Keratinocyte (primary cell): ENCODE data around the gene CPNE1. TPM values are rescaled to one million over a fixed set of nuclear protein-coding genes. Genes with fewer than 3 reads are reported as not detected.

Source experiments
- DNase-seq: peaks from one replicate; pipeline ENCODE4 v3.0.0-alpha.2; 2011; ENCODE audit warnings: low read depth, missing footprints, low spot score
- FAIRE-seq: peaks from 2 replicates; lab custom pipeline; 2011; peaks lifted over from hg19 to GRCh38; lab: Jason Lieb, UNC
- H2AFZ ChIP-seq: 2 replicates; pipeline ENCODE4 v1.6.0; 2012; ENCODE audit warnings: low read length, control low read depth, inconsistent platforms; ENCODE audit not compliant: control insufficient read depth
- H3K27ac ChIP-seq: 2 replicates; pipeline ENCODE4 v1.5.1; 2011; ENCODE audit warnings: low read length; ENCODE audit not compliant: control insufficient read depth, insufficient read depth
- H3K27me3 ChIP-seq: 3 replicates; pipeline ENCODE4 v1.6.0; 2011; ENCODE audit warnings: low read length; ENCODE audit not compliant: control insufficient read depth, insufficient read depth; ENCODE audit errors: extremely low read depth
- H3K36me3 ChIP-seq, 2 experiments: 2 replicates in 1 of 2; 3 replicates in 1 of 2; pipeline ENCODE4 v1.5.1; 2011; ENCODE audit warnings: low read length in 2 of 2, mild to moderate bottlenecking in 1 of 2; ENCODE audit not compliant: control insufficient read depth in 2 of 2, insufficient read depth in 2 of 2; ENCODE audit errors: extremely low read depth in 1 of 2
- H3K4me1 ChIP-seq: 3 replicates; pipeline ENCODE4 v1.5.1; 2011; ENCODE audit warnings: low read length; ENCODE audit not compliant: control insufficient read depth, insufficient read depth; ENCODE audit errors: extremely low read depth
- H3K4me2 ChIP-seq: 3 replicates; pipeline ENCODE4 v1.6.0; 2011; ENCODE audit warnings: low read depth, low read length; ENCODE audit not compliant: control insufficient read depth, insufficient read depth; ENCODE audit errors: extremely low read depth
- H3K4me3 ChIP-seq, 3 experiments: fragments of 200-600 bp in 1 of 3; sonication (generic) in 1 of 3; 2 replicates in 2 of 3; 3 replicates in 1 of 3; pipeline ENCODE4 v1.5.1; 2011 to 2016; ENCODE audit warnings: low read length in 3 of 3, mild to moderate bottlenecking in 3 of 3, control low read depth in 2 of 3, inconsistent platforms in 1 of 3, low read depth in 1 of 3, mixed read lengths in 1 of 3, mixed run types in 1 of 3, moderate library complexity in 1 of 3; ENCODE audit not compliant: control insufficient read depth in 2 of 3, insufficient read depth in 2 of 3; ENCODE audit errors: extremely low read depth in 1 of 3
- H3K79me2 ChIP-seq: 2 replicates; pipeline ENCODE4 v1.6.0; 2012; ENCODE audit warnings: low read length; ENCODE audit not compliant: control insufficient read depth, insufficient read depth
- H3K9ac ChIP-seq: 3 replicates; pipeline ENCODE4 v1.6.0; 2011; ENCODE audit warnings: low read length; ENCODE audit not compliant: control insufficient read depth, insufficient read depth; ENCODE audit errors: extremely low read depth
- H3K9me1 ChIP-seq: 3 replicates; pipeline ENCODE4 v1.6.0; 2011; ENCODE audit warnings: low read length; ENCODE audit not compliant: control insufficient read depth, insufficient read depth; ENCODE audit errors: extremely low read depth
- H3K9me3 ChIP-seq: 2 replicates; pipeline ENCODE4 v1.5.1; 2012; ENCODE audit warnings: low read depth, low read length; ENCODE audit not compliant: control insufficient read depth
- H4K20me1 ChIP-seq: 3 replicates; pipeline ENCODE4 v1.6.0; 2011; ENCODE audit warnings: low read length; ENCODE audit not compliant: control insufficient read depth, insufficient read depth; ENCODE audit errors: extremely low read depth
- EZH2 ChIP-seq: IDR thresholded peaks from one replicate; pipeline ENCODE4 v1.6.1; 2012; ENCODE audit warnings: inconsistent platforms, mild to moderate bottlenecking, low read length, moderate library complexity
- dilution Hi-C: fragments of 300-500 bp; cut with MboI; formaldehyde crosslinking; loops from one replicate; pipeline ENCODE4 v1.7.0; 2020; ENCODE audit warnings: low sequenced_read_pairs; ENCODE audit not compliant: extremely low pct_ligation_motif_present
- polyA plus RNA-seq, 5 experiments: library from polyadenylated mRNA; depleted of rRNA in 3 of 5; stranded (reverse) in 3 of 5; stranded (forward) in 1 of 5; unstranded in 1 of 5; fragments of >200 nt; gene quantifications; 1 replicate in 1 of 5; 2 replicates in 3 of 5; 3 replicates in 1 of 5; pipeline versions ENCODE4 v1.2.1 to v1.2.3, GENCODE V29; 2011 to 2012; ENCODE audit warnings: missing spikeins in 2 of 5, low read depth in 1 of 5, low replicate concordance in 1 of 5
- TF ChIP-seq, protein P1 (sequence below), 3 experiments: IDR thresholded peaks in 1 of 3; conservative IDR thresholded peaks in 1 of 3; optimal IDR thresholded peaks in 1 of 3; 2 replicates in 2 of 3; 3 replicates in 1 of 3; pipeline versions ENCODE3 to v1.5.1; 2011; ENCODE audit warnings: low read length in 3 of 3, mild to moderate bottlenecking in 3 of 3, moderate library complexity in 2 of 3, control low read depth in 1 of 3, inconsistent platforms in 1 of 3; ENCODE audit not compliant: insufficient read depth in 2 of 3; ENCODE audit errors: extremely low read depth in 1 of 3

Gene CPNE1
- polyA plus RNA-seq, 1 donor (not counting 4 experiments of a cell fraction or from before 2014, with no cell fraction given), result 111 TPM

DNA sequence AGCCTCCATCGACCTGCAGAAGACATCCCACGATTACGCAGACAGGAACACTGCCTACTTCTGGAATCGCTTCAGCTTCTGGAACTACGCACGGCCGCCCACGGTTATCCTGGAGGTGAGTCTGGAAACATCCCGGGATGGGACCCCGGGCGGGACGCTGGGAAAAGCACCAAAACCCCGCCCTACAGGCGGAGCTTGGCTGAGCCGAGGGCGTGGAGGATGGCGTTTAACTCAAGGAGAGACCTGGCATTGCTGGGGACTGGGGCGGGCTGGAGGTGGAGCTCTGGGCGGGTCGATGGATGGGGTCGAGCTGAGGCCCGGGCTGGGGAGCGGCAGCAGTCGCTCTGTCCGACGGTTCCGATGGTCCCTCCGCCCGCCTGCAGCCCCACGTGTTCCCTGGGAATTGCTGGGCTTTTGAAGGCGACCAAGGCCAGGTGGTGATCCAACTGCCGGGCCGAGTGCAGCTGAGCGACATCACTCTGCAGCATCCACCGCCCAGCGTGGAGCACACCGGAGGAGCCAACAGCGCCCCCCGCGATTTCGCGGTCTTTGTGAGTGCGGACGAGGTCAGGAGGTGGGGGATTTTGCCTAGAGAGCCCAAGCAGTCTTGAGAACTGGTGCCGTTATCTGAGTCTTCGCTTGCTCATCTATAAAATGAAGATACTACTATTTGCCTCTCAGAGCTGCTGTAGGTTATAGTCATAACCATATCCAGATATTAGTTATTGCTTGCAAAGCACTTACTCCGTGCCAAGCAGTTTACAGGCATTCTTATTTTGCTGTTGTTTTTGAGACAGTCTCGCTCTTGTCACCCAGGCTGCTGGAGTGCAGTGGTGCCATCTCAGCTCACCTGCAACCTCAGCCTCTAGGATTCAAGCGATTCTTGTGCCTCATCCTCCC, 45.3 kb downstream of the CPNE1 start:
- dilution Hi-C loops, result no loop called here
- peaks cover 0 to 3% of the 10 kb centered on the region in 2 experiments for H3K36me3 ChIP-seq
- H4K20me1 ChIP-seq, result no peaks in the 10 kb centered on the region
- peak overlapping the region; percentile 71 for H2AFZ ChIP-seq
- H3K9ac ChIP-seq, result peak overlapping the region; percentile 35
- no peaks in the 10 kb centered on the region for H3K9me3 ChIP-seq
- H3K9me1 ChIP-seq, result no peaks in the 10 kb centered on the region
- no peaks in the 10 kb centered on the region for H3K27me3 ChIP-seq
- peak; percentile 55 for DNase-seq
- peaks cover 22% of the 10 kb centered on the region for H3K4me1 ChIP-seq
- peak; percentile 34 for FAIRE-seq
- H3K27ac ChIP-seq, result no peak overlapping the region
- TF ChIP-seq, protein P1, sequence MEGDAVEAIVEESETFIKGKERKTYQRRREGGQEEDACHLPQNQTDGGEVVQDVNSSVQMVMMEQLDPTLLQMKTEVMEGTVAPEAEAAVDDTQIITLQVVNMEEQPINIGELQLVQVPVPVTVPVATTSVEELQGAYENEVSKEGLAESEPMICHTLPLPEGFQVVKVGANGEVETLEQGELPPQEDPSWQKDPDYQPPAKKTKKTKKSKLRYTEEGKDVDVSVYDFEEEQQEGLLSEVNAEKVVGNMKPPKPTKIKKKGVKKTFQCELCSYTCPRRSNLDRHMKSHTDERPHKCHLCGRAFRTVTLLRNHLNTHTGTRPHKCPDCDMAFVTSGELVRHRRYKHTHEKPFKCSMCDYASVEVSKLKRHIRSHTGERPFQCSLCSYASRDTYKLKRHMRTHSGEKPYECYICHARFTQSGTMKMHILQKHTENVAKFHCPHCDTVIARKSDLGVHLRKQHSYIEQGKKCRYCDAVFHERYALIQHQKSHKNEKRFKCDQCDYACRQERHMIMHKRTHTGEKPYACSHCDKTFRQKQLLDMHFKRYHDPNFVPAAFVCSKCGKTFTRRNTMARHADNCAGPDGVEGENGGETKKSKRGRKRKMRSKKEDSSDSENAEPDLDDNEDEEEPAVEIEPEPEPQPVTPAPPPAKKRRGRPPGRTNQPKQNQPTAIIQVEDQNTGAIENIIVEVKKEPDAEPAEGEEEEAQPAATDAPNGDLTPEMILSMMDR (optimal IDR thresholded peaks at IDR 0.05 in 1 of 3, IDR thresholded peaks at IDR 0.05 in 1 of 3, conservative IDR thresholded peaks at IDR 0.05 in 1 of 3; ENCODE audit: extremely low read depth in 1 of 3, insufficient read depth in 2 of 3, low read length in 3 of 3), result peak; percentile 28 to 68 (median 35)
- no peak for TF ChIP-seq EZH2
- H3K79me2 ChIP-seq, result no peaks in the 10 kb centered on the region
- peak overlapping the region; percentile 35 to 64 (median 48) for H3K4me3 ChIP-seq
- peak overlapping the region; percentile 77 for H3K4me2 ChIP-seq

DNA sequence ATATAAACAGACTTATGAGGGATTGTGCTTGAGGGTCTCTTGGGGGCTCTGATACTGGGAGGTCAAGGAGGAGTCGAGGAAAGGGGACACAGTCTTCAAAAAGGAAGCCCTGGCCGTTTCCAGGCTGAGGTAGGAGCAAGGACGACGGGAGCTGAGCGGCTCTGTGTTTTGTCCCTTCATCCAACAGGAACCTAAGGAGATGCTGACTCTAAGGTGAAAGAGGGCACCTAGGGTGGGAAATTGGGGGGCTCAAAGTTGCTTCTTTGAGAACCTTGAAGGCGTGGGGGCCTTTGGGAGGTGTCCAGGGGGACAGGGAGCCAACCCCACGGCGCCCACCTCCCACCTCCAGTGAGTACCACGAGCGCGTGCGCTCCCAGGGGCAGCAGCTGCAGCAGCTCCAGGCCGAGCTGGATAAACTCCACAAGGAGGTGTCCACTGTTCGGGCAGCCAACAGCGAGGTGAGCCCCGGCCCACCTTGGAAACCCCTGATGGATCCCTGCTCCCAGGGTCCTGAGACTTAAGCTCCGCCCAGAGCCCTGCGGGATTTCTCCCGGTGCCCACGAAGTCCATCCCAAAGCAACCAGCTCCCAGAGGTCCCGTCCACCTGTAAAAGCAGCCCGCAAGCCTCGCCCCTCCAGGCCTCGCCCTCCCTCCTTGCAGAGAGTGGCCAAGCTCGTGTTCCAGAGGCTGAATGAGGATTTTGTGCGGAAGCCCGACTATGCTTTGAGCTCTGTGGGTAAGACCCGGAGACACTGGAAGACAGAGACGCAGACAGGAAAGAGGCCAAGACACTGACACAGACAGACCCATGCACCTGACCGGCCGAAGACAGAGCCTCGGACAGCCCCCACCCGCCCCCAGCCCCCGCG, 46.2 kb downstream of the CPNE1 start:
- Histone ChIP-seq H3K9me3 (no peaks in the 10 kb centered on the region), H3K79me2 (no peaks in the 10 kb centered on the region), H3K9me1 (no peaks in the 10 kb centered on the region), H3K27ac (no peak overlapping the region), H3K9ac (peak overlapping the region; percentile 59), H3K4me3 (peak overlapping the region; percentile 35 to 48 (median 42)), H3K27me3 (no peaks in the 10 kb centered on the region), H2AFZ (peak overlapping the region; percentile 24), H3K36me3 (peaks cover 0 to 3% of the 10 kb centered on the region in 2 experiments), H3K4me2 (peak overlapping the region; percentile 77), H3K4me1 (peaks cover 22% of the 10 kb centered on the region), H4K20me1 (no peaks in the 10 kb centered on the region)
- DNase-seq (no peak), FAIRE-seq (no peak)
- TF ChIP-seq, protein P1 (optimal IDR thresholded peaks at IDR 0.05 in 1 of 3, IDR thresholded peaks at IDR 0.05 in 1 of 3, conservative IDR thresholded peaks at IDR 0.05 in 1 of 3; ENCODE audit: extremely low read depth in 1 of 3, insufficient read depth in 2 of 3, low read length in 3 of 3), result no peak
- TF ChIP-seq EZH2, result no peak
- dilution Hi-C loops, result no loop called here
